ENCODE measurements around the gene INPP5D.

- TF ChIP-seq CTCF (conservative IDR thresholded peaks at IDR 0.05; ENCODE audit: low read depth, low read length) (no peak), EZH2 (IDR thresholded peaks at IDR 0.05; ENCODE audit: borderline replicate concordance, low read depth, low read length, poor library complexity, severe bottlenecking) (no peak)
Measured at GRCh38 chr2:233121856-233122255, 61.7 kb downstream of the INPP5D start.

All from A673 (cell line).